Gastrocnemius medialis (tissue), 4 donors: ENCODE results near the gene MED27. TPM values are rescaled to one million over a fixed set of nuclear protein-coding genes. Genes with fewer than 3 reads are reported as not detected.
"Not testable (repeated sequence)": the region's sequence is repeated elsewhere in the genome, so short reads cannot be mapped to it uniquely, and the experiment has no call there.

ENCODE experiments used
- ATAC-seq, 2 donors: fragments of 150-250 bp; one replicate each; pipeline ENCODE4 v1.9.1; 2016
- DNase-seq, 2 donors: peaks; one replicate each; pipeline ENCODE4 v3.0.0-alpha.2; 2019
- H3K27ac ChIP-seq, 4 donors: fragments of 200-600 bp; sonication (generic); 1 replicate in 1 of 4; 2 replicates in 3 of 4; pipeline ENCODE4 v1.5.1; 2016 to 2018; ENCODE audit warnings: mild to moderate bottlenecking in 2 of 4, moderate library complexity in 1 of 4
- H3K27me3 ChIP-seq, 3 donors: fragments of 200-600 bp; sonication (generic) in 2 of 3; 1 replicate in 1 of 3; 2 replicates in 2 of 3; pipeline versions ENCODE4 v1.5.1 to v1.6.0; 2016 to 2019; ENCODE audit warnings: mild to moderate bottlenecking in 1 of 3, moderate library complexity in 1 of 3
- H3K36me3 ChIP-seq, 2 donors: fragments of 200-600 bp; sonication (generic) in 1 of 2; one replicate each; pipeline ENCODE4 v1.5.1; 2017 to 2018
- H3K4me1 ChIP-seq, 2 donors: fragments of 200-600 bp; sonication (generic) in 1 of 2; one replicate each; pipeline ENCODE4 v1.5.1; 2016 to 2017; ENCODE audit warnings: mild to moderate bottlenecking in 2 of 2
- H3K4me3 ChIP-seq, 4 donors: fragments of 200-600 bp; sonication (generic) in 3 of 4; 1 replicate in 1 of 4; 2 replicates in 3 of 4; pipeline ENCODE4 v1.5.1; 2016 to 2019; ENCODE audit warnings: mild to moderate bottlenecking in 2 of 4
- H3K9me3 ChIP-seq, 3 donors: fragments of 200-600 bp; sonication (generic) in 2 of 3; 1 replicate in 1 of 3; 2 replicates in 2 of 3; pipeline ENCODE4 v1.5.1; 2016 to 2019
- POLR2A ChIP-seq, 2 donors: fragments of 450-650 bp; IDR thresholded peaks; one replicate each; pipeline ENCODE4 v1.6.1; 2017; ENCODE audit warnings: antibody characterized with exemption in 2 of 2, mild to moderate bottlenecking in 2 of 2, moderate library complexity in 2 of 2
- in situ Hi-C, 4 donors: fragments of 200-750 bp; cut with MboI; loops; one replicate each; pipeline versions ENCODE4 v1.15.0 to v1.8.0; 2017; ENCODE audit warnings: low sequenced_read_pairs in 4 of 4
- intact Hi-C: fragments of 100-400 bp; cut with DNase I; formaldehyde crosslinking; loops from one replicate; pipeline ENCODE4 v1.15.1; 2023; ENCODE audit warnings: low total_unique reads
- total RNA-seq, 4 donors: library from RNA; depleted of rRNA; stranded (reverse); fragments of >200 nt; gene quantifications; one replicate each; pipeline versions ENCODE4 v1.1.0 to v1.2.3, GENCODE V29; 2016
- TF ChIP-seq, protein P1 (sequence below), 5 experiments: fragments of 450-650 bp in 3 of 5; fragments of 200-600 bp in 2 of 5; sonication (generic) in 2 of 5; IDR thresholded peaks in 4 of 5; conservative IDR thresholded peaks in 1 of 5; 1 replicate in 4 of 5; 2 replicates in 1 of 5; pipeline ENCODE4 v1.5.1; 2016 to 2019; ENCODE audit warnings: antibody characterized with exemption in 5 of 5, mild to moderate bottlenecking in 3 of 5, moderate library complexity in 3 of 5

Gene MED27
- total RNA-seq, 4 donors from 2014 or later: 11.6 to 20.3 (median 13.9) TPM

DNA sequence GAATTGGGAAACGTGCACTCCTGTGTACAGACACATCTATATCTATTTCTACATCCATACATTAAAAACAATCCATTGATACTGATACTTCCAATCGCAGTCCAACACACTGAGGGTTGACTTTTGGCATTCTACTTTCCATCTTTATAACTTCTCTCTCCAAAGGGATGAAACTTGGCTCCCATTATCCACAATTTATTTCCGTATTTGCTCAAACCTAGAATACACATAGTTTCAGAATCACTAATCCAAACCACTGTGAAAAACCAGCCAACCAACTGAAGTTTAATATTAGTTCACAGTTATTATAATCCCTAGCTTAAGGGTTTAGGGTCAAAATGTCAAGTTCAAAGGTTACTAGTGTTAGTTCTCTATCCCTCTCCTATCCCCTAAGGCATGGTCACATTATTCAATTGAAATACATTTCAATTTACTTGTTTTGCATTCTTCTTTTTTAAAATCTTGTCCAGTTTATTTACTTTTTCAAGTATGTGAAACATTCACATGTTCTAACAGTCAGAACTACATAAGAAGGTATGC lies 156.5 kb downstream of the MED27 start:
- ATAC-seq: no peak

DNA sequence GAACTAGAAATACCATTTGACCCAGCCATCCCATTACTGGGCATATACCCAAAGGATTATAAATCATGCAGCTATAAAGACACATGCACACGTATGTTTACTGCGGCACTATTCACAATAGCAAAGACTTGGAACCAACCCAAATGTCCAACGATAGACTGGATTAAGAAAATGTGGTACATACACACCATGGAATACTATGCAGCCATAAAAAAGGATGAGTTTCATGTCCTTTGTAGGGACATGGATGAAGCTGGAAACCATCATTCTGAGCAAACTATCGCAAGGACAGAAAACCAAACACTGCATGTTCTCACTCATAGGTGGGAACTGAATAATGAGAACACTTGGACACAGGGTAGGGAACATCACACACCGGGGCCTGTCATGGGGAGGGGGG lies 158.0 kb downstream of the MED27 start:
- H3K4me3 ChIP-seq, ATAC-seq, DNase-seq, H3K27ac ChIP-seq, in situ Hi-C loops, intact Hi-C loops, H3K27me3 ChIP-seq, H3K9me3 ChIP-seq, H3K36me3 ChIP-seq: not testable (repeated sequence)
- H3K4me1 ChIP-seq: peaks cover 7 to 10% of the 10 kb centered on the region in 2 donors

More for the DNA sequence above, 156.5 kb downstream of the MED27 start:
- intact Hi-C loops (no loop called here), in situ Hi-C loops (no loop called here)
- TF ChIP-seq, protein P1, sequence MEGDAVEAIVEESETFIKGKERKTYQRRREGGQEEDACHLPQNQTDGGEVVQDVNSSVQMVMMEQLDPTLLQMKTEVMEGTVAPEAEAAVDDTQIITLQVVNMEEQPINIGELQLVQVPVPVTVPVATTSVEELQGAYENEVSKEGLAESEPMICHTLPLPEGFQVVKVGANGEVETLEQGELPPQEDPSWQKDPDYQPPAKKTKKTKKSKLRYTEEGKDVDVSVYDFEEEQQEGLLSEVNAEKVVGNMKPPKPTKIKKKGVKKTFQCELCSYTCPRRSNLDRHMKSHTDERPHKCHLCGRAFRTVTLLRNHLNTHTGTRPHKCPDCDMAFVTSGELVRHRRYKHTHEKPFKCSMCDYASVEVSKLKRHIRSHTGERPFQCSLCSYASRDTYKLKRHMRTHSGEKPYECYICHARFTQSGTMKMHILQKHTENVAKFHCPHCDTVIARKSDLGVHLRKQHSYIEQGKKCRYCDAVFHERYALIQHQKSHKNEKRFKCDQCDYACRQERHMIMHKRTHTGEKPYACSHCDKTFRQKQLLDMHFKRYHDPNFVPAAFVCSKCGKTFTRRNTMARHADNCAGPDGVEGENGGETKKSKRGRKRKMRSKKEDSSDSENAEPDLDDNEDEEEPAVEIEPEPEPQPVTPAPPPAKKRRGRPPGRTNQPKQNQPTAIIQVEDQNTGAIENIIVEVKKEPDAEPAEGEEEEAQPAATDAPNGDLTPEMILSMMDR (IDR thresholded peaks at IDR 0.05 in 4 of 5, conservative IDR thresholded peaks at IDR 0.05 in 1 of 5): no peak
- TF ChIP-seq POLR2A (IDR thresholded peaks at IDR 0.05): no peak
- no peak overlapping the region for H3K4me3 ChIP-seq
- H3K9me3 ChIP-seq: no peaks in the 10 kb centered on the region
- H3K36me3 ChIP-seq: no peaks in the 10 kb centered on the region
- no peak overlapping the region for H3K27ac ChIP-seq
- H3K27me3 ChIP-seq: no peaks in the 10 kb centered on the region
- no peak for DNase-seq
- H3K4me1 ChIP-seq: peaks cover 12 to 13% of the 10 kb centered on the region in 2 donors

DNA sequence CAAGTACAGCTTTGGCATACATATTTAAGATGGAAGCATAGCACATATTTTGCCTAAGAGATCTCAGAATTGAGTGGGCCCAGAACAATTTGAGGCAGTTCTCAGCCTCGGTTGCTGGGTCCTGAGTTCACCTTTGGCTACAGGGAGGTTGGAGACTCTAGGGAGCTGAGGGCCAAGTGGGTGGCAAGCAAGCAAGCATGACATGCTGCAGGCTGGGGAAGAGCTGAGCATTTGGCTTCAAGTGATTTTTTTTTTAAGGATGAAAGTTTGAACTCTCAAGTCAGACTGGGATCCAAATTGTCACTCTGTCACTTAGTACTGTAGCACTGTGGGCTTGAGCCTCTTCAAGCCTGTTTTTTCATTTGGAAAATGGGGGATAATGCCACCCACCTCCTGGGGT lies 160.5 kb downstream of the MED27 start:
- no peak for ATAC-seq
- no peaks in the 10 kb centered on the region for H3K36me3 ChIP-seq
- intact Hi-C loops: no loop called here
- no peaks in the 10 kb centered on the region for H3K27me3 ChIP-seq
- H3K9me3 ChIP-seq: no peaks in the 10 kb centered on the region
- DNase-seq: no peak
- no peak overlapping the region for H3K27ac ChIP-seq
- H3K4me1 ChIP-seq: peaks cover 7 to 11% of the 10 kb centered on the region in 2 donors
- in situ Hi-C loops: no loop called here
- TF ChIP-seq, protein P1 (IDR thresholded peaks at IDR 0.05 in 4 of 5, conservative IDR thresholded peaks at IDR 0.05 in 1 of 5): no peak
- TF ChIP-seq POLR2A (IDR thresholded peaks at IDR 0.05): no peak
- H3K4me3 ChIP-seq: no peak overlapping the region

DNA sequence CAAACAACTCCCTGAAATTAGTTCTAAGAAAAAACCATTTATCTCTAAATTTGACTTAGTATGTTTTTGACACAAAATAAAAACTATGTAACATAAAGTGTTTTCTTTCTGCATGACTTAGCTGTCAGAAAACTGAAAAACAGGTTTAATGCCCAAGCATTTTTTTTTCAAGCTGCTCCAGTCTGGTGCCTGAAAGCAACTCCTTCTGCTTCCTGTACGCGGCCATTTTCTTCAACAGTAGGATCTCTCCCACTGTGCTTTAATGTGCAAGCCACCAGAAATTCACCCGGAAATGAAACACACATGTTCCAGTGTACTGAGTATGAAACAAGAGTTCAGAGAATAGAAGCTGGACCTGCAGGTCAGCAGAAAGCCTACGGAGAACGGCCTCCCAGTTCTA lies 161.2 kb downstream of the MED27 start:
- in situ Hi-C loops: no loop called here

DNA sequence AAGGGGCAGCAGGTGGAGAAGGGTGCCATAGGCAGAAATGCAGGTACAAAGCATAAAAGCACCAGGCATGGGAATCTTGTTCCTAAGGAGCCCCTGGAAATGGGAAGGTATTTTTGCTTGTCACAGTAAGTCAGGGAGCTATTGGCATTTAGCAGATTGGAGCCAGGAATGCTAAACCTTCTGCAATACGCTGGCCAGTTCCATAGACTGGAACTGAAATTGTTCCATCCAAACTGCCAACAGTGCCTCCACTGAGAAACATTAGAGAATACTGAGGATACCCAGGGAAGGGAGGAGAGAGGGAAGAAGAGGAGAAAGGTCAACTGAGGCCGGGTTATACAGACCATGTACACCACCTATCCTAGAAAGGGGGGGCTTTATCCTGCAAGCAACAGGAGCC lies 162.7 kb downstream of the MED27 start:
- intact Hi-C loops (no loop called here), in situ Hi-C loops (no loop called here)
- Histone ChIP-seq H3K4me1 (peaks cover 7 to 11% of the 10 kb centered on the region in 2 donors), H3K4me3 (no peak overlapping the region), H3K27ac (no peak overlapping the region), H3K27me3 (no peaks in the 10 kb centered on the region), H3K9me3 (no peaks in the 10 kb centered on the region), H3K36me3 (no peaks in the 10 kb centered on the region)
- no peak for ATAC-seq
- no peak for TF ChIP-seq POLR2A (IDR thresholded peaks at IDR 0.05)
- TF ChIP-seq, protein P1 (IDR thresholded peaks at IDR 0.05 in 4 of 5, conservative IDR thresholded peaks at IDR 0.05 in 1 of 5): no peak
- no peak for DNase-seq

More for the DNA sequence above, 161.2 kb downstream of the MED27 start:
- Histone ChIP-seq H3K27ac (no peak overlapping the region), H3K4me3 (no peak overlapping the region), H3K36me3 (no peaks in the 10 kb centered on the region), H3K4me1 (peaks cover 7 to 11% of the 10 kb centered on the region in 2 donors), H3K27me3 (no peaks in the 10 kb centered on the region), H3K9me3 (no peaks in the 10 kb centered on the region)
- no peak for ATAC-seq
- TF ChIP-seq, protein P1 (IDR thresholded peaks at IDR 0.05 in 4 of 5, conservative IDR thresholded peaks at IDR 0.05 in 1 of 5): no peak
- no peak for TF ChIP-seq POLR2A (IDR thresholded peaks at IDR 0.05)
- no peak for DNase-seq
- intact Hi-C loops: no loop called here
